GM12873 (cell line): ENCODE results near the gene SLC19A1.

Experiments used
- CTCF ChIP-seq: IDR thresholded peaks from 2 replicates; pipeline ENCODE4 v1.5.1; 2012; ENCODE audit warnings: low read depth, mild to moderate bottlenecking, moderate library complexity, low read length, control low read depth; ENCODE audit not compliant: insufficient read depth; ENCODE audit errors: missing control alignments

SLC19A1 gene

GRCh38 chr21:45535341-45536081 lies 6.7 kb downstream of the SLC19A1 start:
- TF ChIP-seq CTCF: no peak

GRCh38 chr21:45534636-45535331 lies 7.5 kb downstream of the SLC19A1 start:
- TF ChIP-seq CTCF: no peak

GRCh38 chr21:45533846-45534635 lies 8.2 kb downstream of the SLC19A1 start:
- no peak for TF ChIP-seq CTCF

GRCh38 chr21:45533361-45533845 lies 8.8 kb downstream of the SLC19A1 start:
- TF ChIP-seq CTCF: no peak

GRCh38 chr21:45532826-45533360 lies 9.3 kb downstream of the SLC19A1 start:
- TF ChIP-seq CTCF: no peak

GRCh38 chr21:45531393-45532215 lies 10.6 kb downstream of the SLC19A1 start:
- no peak for TF ChIP-seq CTCF
